Measurements from ENCODE around the gene TJP2. TPM values are rescaled to one million over a fixed set of nuclear protein-coding genes. Genes with fewer than 3 reads are reported as not detected.
A peak's percentile ranks its signal among the peaks of the same experiment; 100 is the strongest.

TJP2 gene
- total RNA-seq, 2 experiments from 2014 or later, result 4.1 to 5.9 TPM

DNA sequence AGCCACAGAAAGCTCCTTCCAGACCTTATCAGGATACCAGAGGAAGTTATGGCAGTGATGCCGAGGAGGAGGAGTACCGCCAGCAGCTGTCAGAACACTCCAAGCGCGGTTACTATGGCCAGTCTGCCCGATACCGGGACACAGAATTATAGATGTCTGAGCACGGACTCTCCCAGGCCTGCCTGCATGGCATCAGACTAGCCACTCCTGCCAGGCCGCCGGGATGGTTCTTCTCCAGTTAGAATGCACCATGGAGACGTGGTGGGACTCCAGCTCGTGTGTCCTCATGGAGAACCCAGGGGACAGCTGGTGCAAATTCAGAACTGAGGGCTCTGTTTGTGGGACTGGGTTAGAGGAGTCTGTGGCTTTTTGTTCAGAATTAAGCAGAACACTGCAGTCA, 80.1 kb downstream of the TJP2 start:
- H3K9me3 Mint-ChIP-seq, result no peaks in the 10 kb centered on the region
- H3K4me3 Mint-ChIP-seq, result no peak overlapping the region
- H3K36me3 Mint-ChIP-seq, result no peaks in the 10 kb centered on the region

DNA sequence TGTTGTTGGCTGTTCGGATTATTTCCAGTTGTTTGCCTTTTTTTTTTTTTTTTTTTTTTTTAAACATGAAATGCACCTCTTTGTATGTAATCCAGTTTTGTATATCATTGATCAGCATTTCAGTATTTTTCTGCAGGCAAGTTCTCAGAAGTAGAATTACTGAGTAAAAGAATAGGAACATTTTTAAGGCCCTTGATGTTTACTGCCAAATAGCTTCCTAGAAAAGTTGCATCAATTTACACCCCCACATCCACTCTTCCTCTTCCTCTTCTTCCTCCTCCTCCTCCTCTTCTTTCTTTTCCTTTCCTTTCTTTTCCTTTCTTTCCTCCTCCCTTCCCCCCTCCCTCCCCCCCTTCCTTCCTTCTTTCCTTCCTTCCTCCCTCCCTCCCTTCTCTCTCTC, 81.5 kb downstream of the TJP2 start:
- no peak overlapping the region for H3K27ac Mint-ChIP-seq
- no peak overlapping the region for H3K4me3 Mint-ChIP-seq
- DNase-seq, result no peak
- H3K27me3 Mint-ChIP-seq, result no peaks in the 10 kb centered on the region
- no peaks in the 10 kb centered on the region for H3K36me3 Mint-ChIP-seq
- H3K4me1 Mint-ChIP-seq, result no peaks in the 10 kb centered on the region
- no peaks in the 10 kb centered on the region for H3K9me3 Mint-ChIP-seq

More for the DNA sequence above, 80.1 kb downstream of the TJP2 start:
- H3K27ac Mint-ChIP-seq, result no peak overlapping the region
- no peaks in the 10 kb centered on the region for H3K27me3 Mint-ChIP-seq
- no peak for DNase-seq
- H3K4me1 Mint-ChIP-seq, result no peaks in the 10 kb centered on the region

DNA sequence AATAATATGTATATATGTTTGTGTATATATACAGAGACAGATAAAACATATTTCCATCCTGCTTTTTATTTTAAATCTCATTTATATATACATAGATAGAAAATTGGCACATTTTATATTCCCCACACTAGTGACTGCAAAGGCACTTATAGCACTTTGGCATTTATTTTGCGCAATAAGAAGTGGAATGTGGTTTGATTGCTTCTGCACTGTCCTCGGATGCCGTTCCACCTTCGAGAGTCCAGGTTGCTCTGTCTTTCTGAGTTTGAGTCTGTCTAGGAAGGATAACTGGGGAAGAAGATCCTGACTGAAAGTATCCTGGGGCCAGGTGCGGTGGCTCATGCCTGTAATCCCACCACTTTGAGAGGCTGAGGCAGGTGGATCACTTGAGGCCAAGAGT, 84.5 kb downstream of the TJP2 start:
- H3K27ac Mint-ChIP-seq, result no peak overlapping the region
- DNase-seq, result no peak
- H3K4me3 Mint-ChIP-seq, result no peak overlapping the region
- H3K4me1 Mint-ChIP-seq, result no peaks in the 10 kb centered on the region
- H3K9me3 Mint-ChIP-seq, result no peaks in the 10 kb centered on the region
- H3K27me3 Mint-ChIP-seq, result no peaks in the 10 kb centered on the region
- no peaks in the 10 kb centered on the region for H3K36me3 Mint-ChIP-seq

DNA sequence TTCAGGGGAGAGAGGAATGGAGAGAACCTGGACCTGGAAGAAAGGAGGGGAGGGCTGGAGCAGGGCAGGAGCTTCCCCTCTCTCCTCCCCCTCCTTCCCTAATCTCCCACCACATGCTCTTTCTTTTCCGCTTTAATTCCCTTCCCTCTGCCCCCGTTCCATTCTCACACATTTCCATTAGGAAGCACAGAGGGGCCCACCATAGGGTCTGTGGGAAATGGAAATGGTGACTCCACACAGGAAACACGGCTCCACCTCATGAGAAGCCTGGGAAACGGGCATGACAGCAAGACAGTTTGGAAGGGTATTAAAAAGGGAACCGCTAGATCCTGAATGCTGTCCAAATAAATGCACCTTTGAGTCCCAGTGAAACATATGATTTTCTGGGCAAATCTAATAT, 86.1 kb downstream of the TJP2 start:
- Mint-ChIP-seq H3K27me3 (peaks cover 7% of the 10 kb centered on the region), H3K4me3 (no peak overlapping the region), H3K36me3 (no peaks in the 10 kb centered on the region), H3K9me3 (no peaks in the 10 kb centered on the region), H3K27ac (no peak overlapping the region), H3K4me1 (no peaks in the 10 kb centered on the region)
- DNase-seq, result no peak

DNA sequence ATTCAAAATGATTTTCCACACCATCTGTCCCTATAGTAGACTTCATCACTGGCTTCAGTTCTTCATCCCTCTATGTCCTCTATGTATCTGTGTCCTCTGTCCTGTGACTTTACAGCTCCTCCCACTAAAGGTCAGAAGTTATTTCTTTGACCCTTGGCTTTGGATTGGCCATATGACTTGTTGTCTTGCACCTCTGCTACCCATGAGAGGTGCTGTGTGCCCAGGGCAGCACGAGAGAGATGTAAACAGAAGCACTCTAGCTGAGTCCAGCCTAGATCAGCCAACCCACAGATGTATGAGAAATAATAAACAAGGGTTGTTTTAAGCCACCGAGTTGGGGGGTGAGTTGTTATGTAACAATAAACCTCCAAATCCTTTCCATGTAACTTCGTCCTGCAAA, 87.6 kb downstream of the TJP2 start:
- H3K36me3 Mint-ChIP-seq, result no peaks in the 10 kb centered on the region
- H3K27me3 Mint-ChIP-seq, result peaks cover 7% of the 10 kb centered on the region
- no peak overlapping the region for H3K27ac Mint-ChIP-seq
- H3K9me3 Mint-ChIP-seq, result no peaks in the 10 kb centered on the region
- no peaks in the 10 kb centered on the region for H3K4me1 Mint-ChIP-seq
- DNase-seq, result no peak
- H3K4me3 Mint-ChIP-seq, result no peak overlapping the region

DNA sequence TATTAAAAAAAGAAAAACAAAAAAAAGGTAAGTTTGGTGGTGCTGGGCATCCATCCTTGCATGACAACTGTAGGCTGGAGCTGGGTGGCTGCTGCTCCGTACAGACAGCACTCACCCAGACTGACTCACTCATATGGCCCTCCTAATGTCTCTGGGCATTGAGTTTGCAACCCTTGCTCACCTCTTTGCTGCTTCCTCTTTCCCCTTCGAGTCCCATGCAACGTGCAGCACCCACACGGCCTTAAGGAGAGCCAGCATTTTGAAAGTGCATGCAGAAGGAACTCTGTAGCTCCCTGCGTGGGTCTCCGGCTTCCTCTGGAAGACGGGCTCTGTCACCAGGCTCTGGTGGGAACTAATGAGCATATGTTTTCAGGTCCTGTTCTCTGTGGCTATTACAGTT, 90.4 kb downstream of the TJP2 start:
- Mint-ChIP-seq H3K27ac (no peak overlapping the region), H3K27me3 (peaks cover 7% of the 10 kb centered on the region), H3K4me3 (no peak overlapping the region), H3K9me3 (no peaks in the 10 kb centered on the region), H3K4me1 (no peaks in the 10 kb centered on the region), H3K36me3 (no peaks in the 10 kb centered on the region)
- no peak for DNase-seq

DNA sequence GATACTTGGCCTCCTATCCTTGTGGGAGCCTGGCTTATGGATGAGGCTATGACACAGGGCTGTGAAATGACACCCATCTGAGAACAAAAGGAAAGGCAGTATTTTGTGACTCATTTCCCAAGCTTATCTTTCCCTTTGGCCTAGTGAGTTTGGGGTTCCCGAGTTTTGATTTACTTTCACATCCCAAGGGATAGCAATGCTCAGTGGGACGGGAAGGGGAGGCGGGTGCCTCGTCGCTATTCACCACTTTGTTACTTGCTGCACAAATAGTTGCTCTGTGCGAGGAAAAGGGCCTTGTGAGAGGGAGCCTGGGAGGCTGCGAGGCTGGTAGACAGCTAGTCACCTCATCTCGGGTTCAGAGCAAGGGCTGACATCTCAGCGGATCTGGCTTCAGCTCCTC, 91.8 kb downstream of the TJP2 start:
- no peak overlapping the region for H3K4me3 Mint-ChIP-seq
- no peaks in the 10 kb centered on the region for H3K36me3 Mint-ChIP-seq
- no peaks in the 10 kb centered on the region for H3K4me1 Mint-ChIP-seq

DNA sequence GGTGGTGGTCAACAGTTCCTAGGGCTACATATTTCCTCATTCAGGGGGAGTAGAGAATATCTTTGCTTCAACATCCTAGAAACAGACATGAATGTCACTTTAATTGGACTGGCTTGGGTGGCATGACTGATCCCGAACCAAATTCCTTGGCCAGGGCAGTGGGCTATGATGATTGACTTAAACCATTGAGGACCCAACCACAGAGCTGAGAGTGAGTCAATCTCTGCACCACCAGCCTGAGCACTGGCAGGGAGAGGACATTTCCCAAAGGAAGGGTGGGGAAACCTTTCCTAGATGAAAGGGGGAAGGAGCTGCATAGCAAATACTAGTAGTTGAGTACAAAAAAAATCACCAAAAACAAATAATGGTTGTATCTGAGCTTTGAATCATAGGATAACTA, 98.1 kb downstream of the TJP2 start:
- DNase-seq, result no peak
- peaks cover 3% of the 10 kb centered on the region for H3K9me3 Mint-ChIP-seq
- H3K4me1 Mint-ChIP-seq, result no peaks in the 10 kb centered on the region
- H3K4me3 Mint-ChIP-seq, result no peak overlapping the region
- H3K27ac Mint-ChIP-seq, result no peak overlapping the region
- H3K27me3 Mint-ChIP-seq, result peaks cover 5% of the 10 kb centered on the region
- no peaks in the 10 kb centered on the region for H3K36me3 Mint-ChIP-seq

More for the DNA sequence above, 91.8 kb downstream of the TJP2 start:
- Mint-ChIP-seq H3K27me3 (peaks cover 7% of the 10 kb centered on the region), H3K27ac (no peak overlapping the region), H3K9me3 (no peaks in the 10 kb centered on the region)
- DNase-seq, result no peak

DNA sequence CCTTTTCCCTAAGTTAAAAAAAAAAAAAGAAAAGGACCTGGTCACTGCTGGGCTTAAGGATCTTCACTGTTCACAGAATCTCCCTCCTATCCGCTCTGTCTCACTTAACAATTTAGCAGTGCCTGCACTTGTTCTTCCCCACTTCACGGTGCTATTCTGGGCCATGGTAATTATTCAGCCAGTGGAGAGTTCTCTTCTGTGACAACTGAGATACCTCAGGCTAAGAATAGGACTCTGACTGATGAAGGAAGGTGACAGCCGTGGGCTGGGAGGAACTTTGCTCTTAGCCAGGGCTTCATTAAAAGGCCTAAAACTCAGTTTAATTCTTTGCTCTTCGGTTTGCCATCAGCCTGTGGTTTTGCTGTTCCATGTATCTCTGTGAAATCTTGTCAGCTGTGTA, 99.1 kb downstream of the TJP2 start:
- no peaks in the 10 kb centered on the region for H3K36me3 Mint-ChIP-seq
- H3K4me3 Mint-ChIP-seq, result no peak overlapping the region
- H3K4me1 Mint-ChIP-seq, result no peaks in the 10 kb centered on the region
- peaks cover 10% of the 10 kb centered on the region for H3K27me3 Mint-ChIP-seq
- no peak for DNase-seq
- H3K27ac Mint-ChIP-seq, result no peak overlapping the region
- peaks cover 6% of the 10 kb centered on the region for H3K9me3 Mint-ChIP-seq

DNA sequence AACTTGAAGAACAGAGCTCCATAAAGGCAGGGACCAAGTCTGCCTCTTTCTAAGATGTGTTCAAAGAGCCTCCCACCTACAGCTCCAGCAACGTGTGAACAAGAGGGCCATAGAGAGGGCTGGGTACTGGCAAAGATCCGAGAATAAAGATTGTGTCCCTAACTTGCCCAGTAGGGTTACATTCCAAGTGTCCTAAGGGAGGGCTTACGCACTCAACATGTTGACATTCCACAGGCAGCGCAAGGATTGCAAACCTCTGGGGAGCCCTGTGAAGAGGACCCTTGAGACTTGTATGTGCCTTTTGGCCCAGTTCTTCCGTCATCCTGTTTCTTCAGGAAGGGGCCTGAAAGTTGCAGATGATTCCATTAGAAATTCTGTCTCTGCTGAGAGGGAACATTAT, 102.7 kb downstream of the TJP2 start:
- Mint-ChIP-seq H3K27me3 (peaks cover 10% of the 10 kb centered on the region), H3K9me3 (peaks cover 15% of the 10 kb centered on the region), H3K4me3 (no peak overlapping the region), H3K4me1 (peaks cover 5% of the 10 kb centered on the region), H3K27ac (no peak overlapping the region), H3K36me3 (no peaks in the 10 kb centered on the region)
- DNase-seq, result no peak

DNA sequence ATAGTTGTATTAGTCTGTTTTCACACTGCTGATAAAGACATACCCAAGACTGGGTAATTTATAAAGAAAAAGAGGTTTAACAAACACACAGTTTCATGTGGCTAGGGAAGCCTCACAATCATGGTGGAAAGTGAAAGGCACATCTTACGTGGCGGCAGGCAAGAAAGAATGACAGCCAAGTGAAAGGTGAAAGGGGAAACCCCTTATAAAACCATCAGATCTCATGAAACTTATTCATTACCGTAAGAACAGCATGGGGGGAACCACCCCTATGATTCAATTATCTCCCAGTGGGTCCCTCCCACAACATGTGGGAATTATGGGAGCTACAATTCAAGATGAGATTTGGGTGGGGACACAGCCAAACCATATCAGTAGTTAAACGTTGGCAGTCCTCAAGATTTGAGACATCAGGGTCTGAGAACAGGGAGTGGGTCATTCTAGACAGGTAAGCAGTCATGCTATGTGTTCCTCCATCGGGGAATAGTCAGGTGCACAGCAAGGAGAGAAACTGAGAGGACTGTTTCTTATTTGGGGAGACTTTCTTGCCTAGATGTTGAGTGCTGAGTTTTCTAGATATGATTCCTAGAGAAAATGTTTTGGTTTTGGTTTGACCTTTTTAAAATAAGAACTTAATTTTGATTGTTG, 105.1 kb downstream of the TJP2 start:
- H3K4me3 Mint-ChIP-seq, result no peak overlapping the region
- peak; percentile 15 for DNase-seq
- peaks cover 15% of the 10 kb centered on the region for H3K9me3 Mint-ChIP-seq
- H3K4me1 Mint-ChIP-seq, result peaks cover 5% of the 10 kb centered on the region
- no peaks in the 10 kb centered on the region for H3K36me3 Mint-ChIP-seq
- H3K27me3 Mint-ChIP-seq, result peaks cover 24% of the 10 kb centered on the region
- no peak overlapping the region for H3K27ac Mint-ChIP-seq

DNA sequence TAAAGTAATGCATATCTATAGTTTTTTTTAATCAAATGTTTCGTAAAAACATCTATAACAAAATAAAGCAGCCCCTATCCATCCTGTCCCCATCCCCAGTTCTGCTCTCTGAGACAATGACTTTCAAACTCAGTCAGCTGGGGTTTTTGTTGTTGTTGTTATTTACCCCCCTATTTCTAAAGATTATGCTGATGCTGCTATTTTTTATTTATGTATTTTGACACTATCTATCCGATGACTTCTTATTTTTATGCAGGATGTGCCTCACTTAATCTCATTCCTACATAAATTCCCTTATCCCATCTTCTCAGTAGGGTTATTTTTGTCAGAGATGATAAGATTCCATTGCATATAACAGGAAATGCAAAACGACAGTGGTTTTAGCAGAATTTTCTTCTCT, 105.7 kb downstream of the TJP2 start:
- Mint-ChIP-seq H3K27me3 (peaks cover 29% of the 10 kb centered on the region), H3K4me3 (no peak overlapping the region), H3K27ac (no peak overlapping the region), H3K36me3 (no peaks in the 10 kb centered on the region), H3K4me1 (peaks cover 5% of the 10 kb centered on the region), H3K9me3 (peaks cover 13% of the 10 kb centered on the region)
- no peak for DNase-seq

DNA sequence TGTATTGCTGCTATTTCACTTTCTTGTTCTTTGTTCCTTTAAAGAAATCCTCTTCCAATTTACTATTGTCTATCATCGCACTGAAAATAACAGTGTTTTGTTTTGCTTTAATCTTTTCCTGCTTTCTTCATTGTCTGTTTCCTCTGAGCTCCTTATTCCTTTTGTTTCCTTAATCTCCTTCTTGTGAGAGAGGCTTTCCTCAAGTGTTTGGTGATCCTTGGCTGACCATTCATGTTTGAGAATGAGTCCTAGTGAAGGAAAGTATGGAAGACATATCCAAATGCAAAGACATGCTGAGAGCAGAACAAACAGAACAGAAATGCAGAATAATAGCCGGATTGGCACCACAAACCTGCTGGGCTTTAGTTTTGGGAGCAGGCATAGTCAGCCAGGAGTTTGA, 108.9 kb downstream of the TJP2 start:
- no peak for DNase-seq
- H3K4me1 Mint-ChIP-seq, result peaks cover 5% of the 10 kb centered on the region
- peaks cover 9% of the 10 kb centered on the region for H3K9me3 Mint-ChIP-seq
- H3K27me3 Mint-ChIP-seq, result peaks cover 46% of the 10 kb centered on the region
- H3K36me3 Mint-ChIP-seq, result no peaks in the 10 kb centered on the region
- H3K27ac Mint-ChIP-seq, result no peak overlapping the region
- no peak overlapping the region for H3K4me3 Mint-ChIP-seq

DNA sequence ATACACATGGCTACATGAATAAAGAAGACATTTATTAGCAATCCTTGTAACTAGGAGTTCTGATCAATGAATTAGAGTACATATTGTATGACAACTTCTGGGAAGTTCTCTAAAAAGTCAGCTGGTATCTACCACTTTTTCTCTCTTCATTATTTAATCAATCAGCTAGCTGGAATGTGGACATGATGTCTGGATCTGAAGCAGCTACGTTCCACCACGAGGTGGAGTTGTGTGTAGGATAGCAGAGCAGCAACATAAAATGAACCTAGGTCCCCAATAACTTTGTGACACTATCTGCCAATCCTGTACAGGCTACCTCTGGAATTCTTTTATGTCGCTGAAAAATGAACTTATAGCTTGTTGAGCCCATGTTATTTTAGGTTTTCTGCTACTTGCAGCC, 118.0 kb downstream of the TJP2 start:
- no peak overlapping the region for H3K4me3 Mint-ChIP-seq
- H3K4me1 Mint-ChIP-seq, result no peaks in the 10 kb centered on the region
- H3K36me3 Mint-ChIP-seq, result no peaks in the 10 kb centered on the region
- H3K9me3 Mint-ChIP-seq, result no peaks in the 10 kb centered on the region
- no peak for DNase-seq
- no peak overlapping the region for H3K27ac Mint-ChIP-seq
- peaks cover 14% of the 10 kb centered on the region for H3K27me3 Mint-ChIP-seq

DNA sequence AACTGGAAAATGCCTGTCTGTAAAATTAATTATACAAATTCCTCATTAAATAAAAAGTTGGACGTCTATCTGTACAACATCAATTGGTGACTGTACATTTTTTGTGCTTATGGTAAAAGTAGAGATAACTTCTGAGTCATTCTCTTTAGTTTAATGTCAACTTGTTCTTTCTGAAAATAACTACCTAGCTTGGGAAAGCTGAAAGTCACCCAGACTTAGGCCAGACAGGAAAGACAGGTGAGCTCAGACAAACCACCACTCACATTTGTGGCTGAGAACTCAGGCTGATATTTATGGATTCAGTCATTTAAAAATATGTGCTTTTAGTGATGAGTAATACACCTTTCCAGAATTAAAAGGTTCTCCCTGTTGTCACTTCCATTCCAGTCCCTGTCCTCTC, 119.1 kb downstream of the TJP2 start:
- Mint-ChIP-seq H3K36me3 (no peaks in the 10 kb centered on the region), H3K4me1 (no peaks in the 10 kb centered on the region), H3K9me3 (no peaks in the 10 kb centered on the region), H3K27ac (no peak overlapping the region), H3K27me3 (peaks cover 8% of the 10 kb centered on the region), H3K4me3 (no peak overlapping the region)
- no peak for DNase-seq

DNA sequence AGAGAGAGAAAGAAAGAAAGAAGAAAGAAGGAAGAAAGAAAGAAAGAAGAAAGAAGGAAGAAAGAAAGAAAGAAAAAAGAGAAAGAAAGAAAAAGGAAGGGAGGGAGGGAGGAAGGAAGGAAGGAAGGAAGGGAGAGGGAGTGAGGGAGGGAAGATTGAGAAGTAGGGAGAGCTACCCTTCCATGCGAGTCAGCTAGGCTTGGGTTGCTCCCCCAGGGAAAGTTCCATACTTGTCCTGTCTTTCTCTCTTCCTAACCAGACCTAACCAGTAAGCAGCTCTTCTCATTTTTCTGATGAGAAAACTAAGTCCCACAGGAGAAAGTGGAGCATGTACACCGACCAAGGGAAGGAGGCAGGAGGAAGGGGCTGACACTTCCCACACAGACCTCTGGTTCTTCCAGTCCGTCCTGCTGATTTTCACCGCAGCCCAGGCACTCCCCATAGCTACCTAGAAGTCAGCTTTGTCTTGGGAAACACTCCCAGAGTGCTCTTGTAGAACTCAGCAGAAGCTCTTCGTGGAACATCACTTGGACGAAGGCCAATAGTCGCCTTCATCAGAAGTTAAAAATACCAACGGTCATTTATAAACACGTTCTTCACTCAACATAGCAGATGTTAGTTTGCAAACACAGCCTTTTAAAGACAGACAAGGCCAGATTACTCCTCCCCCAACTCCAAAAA, 121.9 kb downstream of the TJP2 start:
- no peaks in the 10 kb centered on the region for H3K36me3 Mint-ChIP-seq

More for the DNA sequence above, 121.9 kb downstream of the TJP2 start:
- H3K9me3 Mint-ChIP-seq, result no peaks in the 10 kb centered on the region
- DNase-seq, result no peak
- H3K4me3 Mint-ChIP-seq, result no peak overlapping the region
- H3K27ac Mint-ChIP-seq, result no peak overlapping the region
- no peaks in the 10 kb centered on the region for H3K4me1 Mint-ChIP-seq
- peaks cover 5% of the 10 kb centered on the region for H3K27me3 Mint-ChIP-seq

Data from activated naive CD8-positive, alpha-beta T cell treated with anti-CD3 and anti-CD28 coated beads for 36 hours (primary cell).